Measurements from ENCODE around the gene VEGFD.

The VEGFD gene

DNA sequence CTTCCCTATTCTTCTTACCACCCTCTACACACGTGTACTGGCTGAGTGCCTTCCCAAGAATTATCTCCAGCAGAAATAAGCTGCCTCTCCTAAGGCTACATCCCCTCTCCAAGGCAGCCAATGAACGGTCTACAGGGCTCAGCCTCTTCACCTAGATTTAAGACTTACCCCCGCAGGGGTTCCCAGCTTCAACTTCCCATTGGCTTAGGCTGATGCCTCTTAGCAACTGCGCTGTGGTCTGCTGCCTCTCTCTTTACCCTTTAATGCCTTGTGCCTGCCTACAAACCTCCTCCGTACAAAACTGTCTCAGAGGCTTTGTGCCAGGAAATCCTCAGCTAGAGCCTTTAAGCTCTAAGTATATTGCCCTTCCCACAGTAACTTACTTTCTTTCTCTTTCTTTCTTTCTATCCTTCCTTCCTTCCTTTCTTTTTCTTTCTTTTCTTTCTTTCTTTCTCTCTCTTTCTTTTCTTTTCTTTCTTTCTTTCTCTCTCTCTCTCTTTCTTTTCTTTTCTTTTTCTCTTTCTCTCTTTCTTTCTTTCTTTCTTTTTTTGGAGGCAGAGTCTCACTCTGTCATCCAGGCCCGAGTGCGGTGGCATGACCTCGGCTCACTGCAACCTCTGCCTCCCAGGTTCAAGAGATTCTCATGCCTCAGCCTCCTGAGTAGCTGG is 33.8 kb downstream of the VEGFD start:
- TF ChIP-seq, protein P1, sequence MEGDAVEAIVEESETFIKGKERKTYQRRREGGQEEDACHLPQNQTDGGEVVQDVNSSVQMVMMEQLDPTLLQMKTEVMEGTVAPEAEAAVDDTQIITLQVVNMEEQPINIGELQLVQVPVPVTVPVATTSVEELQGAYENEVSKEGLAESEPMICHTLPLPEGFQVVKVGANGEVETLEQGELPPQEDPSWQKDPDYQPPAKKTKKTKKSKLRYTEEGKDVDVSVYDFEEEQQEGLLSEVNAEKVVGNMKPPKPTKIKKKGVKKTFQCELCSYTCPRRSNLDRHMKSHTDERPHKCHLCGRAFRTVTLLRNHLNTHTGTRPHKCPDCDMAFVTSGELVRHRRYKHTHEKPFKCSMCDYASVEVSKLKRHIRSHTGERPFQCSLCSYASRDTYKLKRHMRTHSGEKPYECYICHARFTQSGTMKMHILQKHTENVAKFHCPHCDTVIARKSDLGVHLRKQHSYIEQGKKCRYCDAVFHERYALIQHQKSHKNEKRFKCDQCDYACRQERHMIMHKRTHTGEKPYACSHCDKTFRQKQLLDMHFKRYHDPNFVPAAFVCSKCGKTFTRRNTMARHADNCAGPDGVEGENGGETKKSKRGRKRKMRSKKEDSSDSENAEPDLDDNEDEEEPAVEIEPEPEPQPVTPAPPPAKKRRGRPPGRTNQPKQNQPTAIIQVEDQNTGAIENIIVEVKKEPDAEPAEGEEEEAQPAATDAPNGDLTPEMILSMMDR (IDR thresholded peaks at IDR 0.05; ENCODE audit: poor library complexity, severe bottlenecking) = no peak
- H3K27ac ChIP-seq (ENCODE audit: poor library complexity, severe bottlenecking) = no peak overlapping the region

DNA sequence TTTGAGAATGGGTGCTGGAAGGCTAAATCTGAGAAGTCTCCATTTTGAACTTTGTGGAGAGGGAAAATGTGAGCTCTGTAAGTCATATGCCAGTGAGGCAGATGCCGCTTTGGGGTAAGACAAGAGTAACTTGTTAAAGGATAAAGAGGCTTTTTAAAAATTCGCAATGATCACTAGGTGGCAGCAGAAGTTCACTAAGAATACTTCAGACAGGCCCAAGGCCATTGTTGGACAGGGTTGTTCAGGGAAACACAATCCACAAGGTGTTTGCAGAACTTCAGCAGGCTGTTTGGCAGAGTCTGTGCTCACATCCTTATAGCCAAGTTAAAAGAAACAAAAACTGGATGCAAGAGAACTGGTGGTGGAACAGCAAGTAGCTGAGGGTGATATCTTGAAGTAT is 35.2 kb downstream of the VEGFD start:
- Histone ChIP-seq H3K27ac (ENCODE audit: poor library complexity, severe bottlenecking) (no peak overlapping the region), H3K27me3 (ENCODE audit: insufficient read depth, poor library complexity, severe bottlenecking) (no peaks in the 10 kb centered on the region), H3K4me1 (ENCODE audit: insufficient read depth, poor library complexity, severe bottlenecking) (no peaks in the 10 kb centered on the region), H3K36me3 (ENCODE audit: low read depth) (no peaks in the 10 kb centered on the region), H3K9me3 (ENCODE audit: severe bottlenecking) (no peaks in the 10 kb centered on the region), H3K4me3 (ENCODE audit: severe bottlenecking) (no peak overlapping the region)
- DNase-seq (ENCODE audit: low spot score) (no peak), ATAC-seq (ENCODE audit: low read depth) (peak; percentile 50)
- TF ChIP-seq, protein P1 (IDR thresholded peaks at IDR 0.05; ENCODE audit: poor library complexity, severe bottlenecking) = peak; percentile 59

More for the DNA sequence above, 33.8 kb downstream of the VEGFD start:
- Histone ChIP-seq H3K9me3 (ENCODE audit: severe bottlenecking) (no peaks in the 10 kb centered on the region), H3K4me1 (ENCODE audit: insufficient read depth, poor library complexity, severe bottlenecking) (no peaks in the 10 kb centered on the region), H3K36me3 (ENCODE audit: low read depth) (no peaks in the 10 kb centered on the region), H3K27me3 (ENCODE audit: insufficient read depth, poor library complexity, severe bottlenecking) (no peaks in the 10 kb centered on the region), H3K4me3 (ENCODE audit: severe bottlenecking) (no peak overlapping the region)
- DNase-seq (ENCODE audit: low spot score) (no peak), ATAC-seq (ENCODE audit: low read depth) (no peak)

DNA sequence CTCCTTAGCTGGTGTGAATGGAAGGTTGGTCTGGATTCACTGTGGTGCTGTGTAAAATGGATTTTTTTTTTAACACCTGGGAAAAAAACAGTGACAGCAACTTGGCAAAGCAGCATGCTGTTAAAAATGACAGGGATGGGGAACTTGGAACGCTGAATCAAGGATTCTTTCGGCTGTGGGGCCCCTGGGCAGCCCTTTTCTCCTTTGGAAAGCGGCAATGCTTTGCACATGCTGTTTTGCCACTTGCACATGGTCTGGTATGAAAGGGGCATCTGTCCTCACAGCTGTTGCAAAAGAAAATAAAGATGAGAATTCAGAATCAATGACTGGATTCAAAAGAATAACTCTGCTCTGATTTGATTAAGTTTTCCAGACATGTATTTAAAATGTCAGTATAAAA is 38.2 kb downstream of the VEGFD start:
- TF ChIP-seq, protein P1 (IDR thresholded peaks at IDR 0.05; ENCODE audit: poor library complexity, severe bottlenecking) = no peak
- H3K27me3 ChIP-seq (ENCODE audit: insufficient read depth, poor library complexity, severe bottlenecking) = no peaks in the 10 kb centered on the region
- no peaks in the 10 kb centered on the region for H3K9me3 ChIP-seq (ENCODE audit: severe bottlenecking)
- H3K4me3 ChIP-seq (ENCODE audit: severe bottlenecking) = no peak overlapping the region
- H3K4me1 ChIP-seq (ENCODE audit: insufficient read depth, poor library complexity, severe bottlenecking) = no peaks in the 10 kb centered on the region
- H3K36me3 ChIP-seq (ENCODE audit: low read depth) = no peaks in the 10 kb centered on the region
- no peak for ATAC-seq (ENCODE audit: low read depth)
- DNase-seq (ENCODE audit: low spot score) = no peak
- no peak overlapping the region for H3K27ac ChIP-seq (ENCODE audit: poor library complexity, severe bottlenecking)

DNA sequence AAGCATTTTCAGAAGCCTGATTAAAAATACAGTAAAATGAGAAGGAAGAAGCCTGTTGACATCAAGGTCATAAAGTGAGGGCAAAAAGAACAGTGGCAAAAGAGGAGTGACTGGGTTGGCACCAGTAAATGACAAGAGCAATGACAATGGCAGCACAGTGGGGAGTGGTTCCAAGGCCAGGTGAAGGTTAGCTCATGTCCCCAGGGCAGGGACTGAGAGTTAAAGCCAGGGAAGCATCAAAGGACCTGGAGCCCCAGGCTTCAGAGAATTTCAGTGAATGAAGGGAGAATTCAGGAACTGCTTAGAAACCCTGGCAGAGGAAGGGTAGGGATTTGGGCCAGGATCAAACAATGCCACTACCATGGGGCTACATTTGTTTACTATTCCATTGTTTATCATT is 40.1 kb downstream of the VEGFD start:
- no peaks in the 10 kb centered on the region for H3K36me3 ChIP-seq (ENCODE audit: low read depth)
- H3K27ac ChIP-seq (ENCODE audit: poor library complexity, severe bottlenecking) = no peak overlapping the region
- H3K4me1 ChIP-seq (ENCODE audit: insufficient read depth, poor library complexity, severe bottlenecking) = no peaks in the 10 kb centered on the region
- no peak overlapping the region for H3K4me3 ChIP-seq (ENCODE audit: severe bottlenecking)
- DNase-seq (ENCODE audit: low spot score) (no peak), ATAC-seq (ENCODE audit: low read depth) (no peak)
- H3K9me3 ChIP-seq (ENCODE audit: severe bottlenecking) = no peaks in the 10 kb centered on the region
- TF ChIP-seq, protein P1 (IDR thresholded peaks at IDR 0.05; ENCODE audit: poor library complexity, severe bottlenecking) = no peak
- H3K27me3 ChIP-seq (ENCODE audit: insufficient read depth, poor library complexity, severe bottlenecking) = no peaks in the 10 kb centered on the region

DNA sequence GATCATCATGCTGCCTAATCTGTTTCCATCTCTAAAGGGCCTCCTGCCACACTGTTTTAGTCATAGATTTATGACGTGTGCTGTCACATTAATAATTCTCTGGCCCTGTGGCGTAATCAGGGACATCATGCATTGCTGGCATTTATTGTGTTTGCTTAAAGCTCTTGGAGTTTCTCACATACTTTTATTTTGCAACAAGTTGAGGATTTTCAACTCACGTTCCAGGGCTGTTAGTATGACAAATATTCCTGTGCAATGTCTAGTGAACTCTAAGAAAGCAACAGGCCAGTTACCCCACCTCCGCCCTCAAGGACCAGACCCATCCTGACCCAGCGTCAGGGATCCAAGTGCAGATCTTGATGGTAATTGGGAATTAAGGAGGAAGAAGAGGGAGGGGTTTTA is 41.1 kb downstream of the VEGFD start:
- Histone ChIP-seq H3K36me3 (ENCODE audit: low read depth) (no peaks in the 10 kb centered on the region), H3K27me3 (ENCODE audit: insufficient read depth, poor library complexity, severe bottlenecking) (no peaks in the 10 kb centered on the region), H3K4me1 (ENCODE audit: insufficient read depth, poor library complexity, severe bottlenecking) (no peaks in the 10 kb centered on the region), H3K9me3 (ENCODE audit: severe bottlenecking) (no peaks in the 10 kb centered on the region), H3K27ac (ENCODE audit: poor library complexity, severe bottlenecking) (no peak overlapping the region), H3K4me3 (ENCODE audit: severe bottlenecking) (no peak overlapping the region)
- DNase-seq (ENCODE audit: low spot score) (no peak), ATAC-seq (ENCODE audit: low read depth) (no peak)
- TF ChIP-seq, protein P1 (IDR thresholded peaks at IDR 0.05; ENCODE audit: poor library complexity, severe bottlenecking) = no peak
